SKM-1 treated with dmso at 0.1 percent for 144 hours (cell line): ENCODE results near the gene COMMD8.

Experiments used
- DNase-seq: peaks from one replicate; lab custom pipeline; 2025; ENCODE audit not compliant: unreplicated experiment; lab: John Stamatoyannopoulos, UW

Gene COMMD8

DNA sequence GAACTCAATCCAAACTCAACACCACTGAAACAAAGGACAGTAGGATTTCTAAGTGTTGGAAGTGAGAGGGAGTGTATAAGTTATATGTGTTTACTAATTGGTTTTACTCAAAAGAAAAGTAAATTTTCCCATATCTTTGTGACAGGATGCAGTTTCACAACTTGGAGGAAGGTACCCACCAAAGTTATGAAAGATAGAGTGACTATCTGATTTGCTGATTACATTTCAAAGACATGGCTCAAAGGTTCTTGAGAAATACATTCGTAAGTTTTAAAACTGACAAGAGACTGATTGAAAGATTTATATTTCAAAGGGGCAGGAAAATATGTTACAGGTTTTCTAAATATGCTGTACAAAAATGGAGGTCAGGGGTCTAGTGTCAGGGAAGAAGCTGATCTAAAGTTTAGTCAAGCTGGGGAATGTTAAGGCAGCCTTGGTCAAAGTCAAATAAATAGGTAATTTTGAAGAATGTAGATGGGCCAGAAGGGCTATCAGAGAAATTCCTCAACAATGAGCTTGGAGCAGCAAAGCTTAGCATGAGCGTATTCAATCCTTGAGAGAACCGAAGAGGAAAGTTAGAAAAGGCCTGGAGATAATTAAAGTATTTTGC is 9.7 kb upstream of the COMMD8 start:
- no peak for DNase-seq

GRCh38 chr4:47471591-47471990 is 8.1 kb upstream of the COMMD8 start:
- DNase-seq: no peak

GRCh38 chr4:47471064-47471463 is 7.6 kb upstream of the COMMD8 start:
- no peak for DNase-seq

- DNase-seq: no peak
Measured at GRCh38 chr4:47469951-47470350, 6.4 kb upstream of the COMMD8 start.

DNA sequence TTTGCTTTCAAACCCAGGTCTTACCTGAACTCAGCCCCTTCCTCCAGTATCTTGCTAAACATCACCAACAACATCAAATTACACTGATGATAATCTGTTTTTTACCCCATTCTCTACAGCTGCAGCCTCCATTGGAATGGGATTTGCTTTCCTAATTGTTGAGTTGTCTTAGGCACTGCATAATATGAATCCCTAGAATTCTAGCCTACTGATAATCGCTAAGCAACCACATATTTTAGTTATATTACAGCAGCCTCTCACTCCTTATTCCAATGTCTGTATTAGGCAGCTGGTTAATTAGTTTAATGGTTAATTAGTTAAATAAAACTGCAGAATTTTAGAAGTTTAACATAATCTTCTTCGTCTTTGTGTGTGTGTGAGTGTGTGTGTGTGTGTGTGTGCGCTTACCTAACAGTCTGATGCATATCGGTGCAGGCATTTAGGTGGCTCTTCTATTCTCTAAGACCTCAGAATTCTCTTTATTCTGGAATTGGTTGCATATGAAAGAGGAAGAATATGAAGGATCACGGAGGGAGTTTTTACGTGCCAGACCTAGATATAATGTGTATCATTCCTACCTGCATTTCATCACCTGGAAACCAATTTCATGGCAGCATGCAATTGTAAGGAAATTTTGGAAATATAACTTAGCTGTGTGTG is 5.3 kb upstream of the COMMD8 start:
- no peak for DNase-seq

DNA sequence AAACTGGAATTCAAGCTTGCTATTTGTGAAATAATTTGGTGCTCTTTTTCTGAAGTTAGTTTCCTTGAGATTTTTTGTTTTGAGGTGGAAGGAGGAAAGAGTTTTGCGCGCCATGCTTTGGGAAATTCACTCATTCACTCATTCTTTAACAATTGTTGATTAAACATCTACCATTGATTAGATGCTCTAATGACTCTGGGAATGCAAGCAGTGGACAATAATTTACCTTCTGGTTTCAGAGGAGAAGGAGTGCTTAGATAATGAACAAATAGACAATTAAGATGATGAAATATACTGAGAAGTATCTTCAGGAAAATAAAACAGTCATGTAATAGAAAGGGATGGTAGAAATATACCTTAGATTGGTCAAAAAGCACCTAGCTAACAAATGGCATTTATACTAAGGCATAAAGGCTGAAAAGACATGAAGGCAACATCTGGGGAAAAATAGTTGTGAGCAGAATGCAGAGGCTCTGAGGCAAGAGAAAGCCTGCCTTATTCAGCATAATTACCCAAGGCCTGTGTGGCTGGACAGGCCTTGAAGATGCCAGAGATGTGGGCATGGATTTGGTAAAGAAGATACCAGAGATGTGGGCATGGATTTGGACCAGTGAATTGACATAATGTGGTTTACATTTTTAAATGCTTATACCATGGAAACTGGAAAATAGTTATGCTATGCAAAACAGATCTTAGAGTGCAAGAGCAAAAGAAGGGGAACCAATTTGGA is 2.7 kb upstream of the COMMD8 start:
- DNase-seq: no peak

DNA sequence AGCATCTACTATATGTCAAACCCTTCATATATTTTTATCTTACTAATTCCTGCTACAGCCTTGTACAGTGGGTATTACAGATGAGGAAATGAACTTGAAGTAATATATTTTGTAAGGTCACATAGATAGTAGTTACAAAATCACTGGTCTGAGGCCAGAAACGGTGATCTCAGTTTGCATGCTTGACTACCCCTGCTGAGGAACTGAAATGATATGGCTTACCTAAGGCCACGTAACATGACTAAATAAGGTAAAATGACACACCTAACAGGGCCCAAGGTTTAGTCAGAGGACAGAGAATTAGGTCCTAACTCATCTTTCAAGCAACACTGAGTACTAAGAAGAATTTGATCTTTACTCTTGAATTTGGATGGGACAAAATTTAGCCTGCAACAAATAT is 1.5 kb upstream of the COMMD8 start:
- peak; percentile 80 for DNase-seq

- no peak for DNase-seq
Measured at GRCh38 chr4:47462799-47463234, 685 bp downstream of the COMMD8 start.

DNA sequence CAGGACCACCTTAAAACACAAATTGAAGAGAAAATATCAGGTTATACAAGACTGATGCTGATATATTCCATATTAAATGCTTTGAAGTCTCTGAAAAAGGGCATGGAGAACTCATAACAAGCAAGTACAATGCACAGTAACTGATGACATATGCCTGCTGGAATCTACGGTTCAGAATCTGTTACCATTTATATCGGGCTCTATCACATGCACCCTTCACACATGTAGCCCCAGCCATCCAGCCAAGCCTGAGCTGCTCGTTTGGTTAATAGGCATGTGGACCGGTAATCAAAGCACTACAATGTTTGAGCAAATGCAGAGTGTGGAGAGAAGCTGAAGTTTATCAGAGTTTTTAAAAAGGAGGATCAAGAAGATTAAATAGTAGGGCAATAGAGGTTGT is 11.8 kb downstream of the COMMD8 start:
- DNase-seq: no peak

GRCh38 chr4:47444031-47444430 is 19.5 kb downstream of the COMMD8 start:
- peak; percentile 33 for DNase-seq

- peak; percentile 83 for DNase-seq
Measured at GRCh38 chr4:47442980-47443379, 20.5 kb downstream of the COMMD8 start.

DNA sequence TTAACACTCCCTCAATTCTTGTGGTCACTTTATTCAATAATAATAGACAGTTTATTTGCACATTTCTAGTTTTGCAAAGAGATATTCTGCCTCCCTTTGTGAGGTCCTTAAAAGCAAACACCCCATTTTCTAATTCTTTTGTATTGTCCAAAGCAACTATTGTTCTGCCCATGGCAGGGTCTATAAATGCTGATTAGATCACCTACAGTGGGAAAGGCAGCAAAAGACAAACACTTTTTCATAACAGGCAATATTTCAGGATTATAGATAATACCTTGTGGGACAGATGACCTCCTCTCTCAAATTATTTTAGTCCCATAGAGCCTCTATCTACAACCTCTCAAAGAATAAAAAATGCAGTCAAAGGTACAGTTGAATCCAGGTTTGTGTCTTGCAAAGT is 28.6 kb downstream of the COMMD8 start:
- no peak for DNase-seq

- no peak for DNase-seq
Measured at GRCh38 chr4:47432749-47433148, 30.8 kb downstream of the COMMD8 start.

DNA sequence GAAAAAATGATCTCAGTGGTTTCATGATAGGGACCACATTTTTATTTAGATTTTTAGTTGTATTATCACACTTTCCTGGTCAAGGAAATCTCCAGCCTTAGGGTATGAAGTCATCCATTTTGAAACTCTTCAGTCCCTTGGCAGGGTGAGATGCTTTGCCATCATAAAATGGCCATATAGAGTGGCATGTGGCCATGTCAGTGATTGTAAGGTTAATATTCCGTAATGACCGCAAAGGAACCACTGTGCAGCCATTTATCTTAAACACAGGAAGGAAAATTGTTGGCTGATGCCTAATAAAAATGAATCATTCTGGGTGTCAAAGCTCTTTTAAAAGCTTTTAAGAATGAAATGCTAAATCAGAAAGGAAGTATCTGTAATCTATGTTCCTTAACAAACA is 35.6 kb downstream of the COMMD8 start:
- DNase-seq: no peak

DNA sequence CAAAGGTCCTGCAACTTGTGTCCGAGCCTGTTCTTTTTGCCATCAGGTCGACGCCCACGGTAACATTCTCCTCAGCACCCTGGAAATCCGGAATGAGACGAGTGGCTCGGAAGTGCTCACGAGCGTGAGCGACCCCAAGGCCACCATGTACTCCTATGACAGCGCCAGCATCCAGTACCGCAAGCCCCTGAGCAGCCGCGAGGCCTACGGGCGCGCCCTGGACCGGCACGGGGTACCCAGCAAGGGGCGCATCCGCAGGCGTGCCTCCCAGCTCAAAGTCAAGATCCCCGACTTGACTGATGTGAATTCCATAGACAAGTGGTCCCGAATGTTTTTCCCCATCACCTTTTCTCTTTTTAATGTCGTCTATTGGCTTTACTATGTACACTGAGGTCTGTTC is 37.9 kb downstream of the COMMD8 start:
- DNase-seq: no peak

DNA sequence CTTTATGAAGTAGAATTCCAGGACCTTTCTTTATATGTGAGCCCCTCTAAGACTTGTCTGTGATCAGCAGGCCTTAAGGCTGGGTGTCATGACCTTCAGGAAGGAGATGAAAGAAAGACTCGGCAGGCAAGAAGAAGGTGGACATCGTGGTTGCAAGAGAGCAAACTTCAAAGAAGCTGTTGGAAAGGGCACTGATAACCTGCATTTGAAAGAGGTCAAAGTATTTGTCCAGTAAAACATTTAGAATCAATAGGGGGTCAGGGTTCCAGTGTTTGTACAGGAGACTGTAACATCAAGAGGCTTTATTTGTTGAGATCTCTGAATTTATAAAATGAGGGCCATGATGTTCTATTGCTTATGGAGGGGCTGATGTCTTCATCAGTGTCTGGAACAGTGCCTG is 44.2 kb downstream of the COMMD8 start:
- DNase-seq: no peak

- no peak for DNase-seq
Measured at GRCh38 chr4:47418147-47418546, 45.4 kb downstream of the COMMD8 start.

DNA sequence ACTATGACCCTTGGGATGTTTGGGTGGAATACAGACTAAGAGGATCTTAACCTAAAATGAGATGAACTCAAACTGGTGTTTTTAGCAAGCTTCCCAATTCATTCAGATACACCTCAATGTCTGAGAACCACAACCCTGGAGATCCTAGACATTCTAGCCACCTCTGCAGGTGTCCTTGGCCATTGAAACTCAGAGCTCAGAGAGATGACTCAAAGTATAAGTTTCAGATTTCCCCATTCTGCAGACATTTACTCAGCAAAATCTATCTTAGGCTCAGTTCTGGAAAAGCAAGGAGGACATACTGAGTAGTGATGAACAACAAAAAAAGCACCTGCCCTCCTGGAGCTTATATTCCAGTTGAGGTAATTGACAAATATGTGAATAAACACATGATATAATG is 47.8 kb downstream of the COMMD8 start:
- no peak for DNase-seq

- DNase-seq: no peak
Measured at GRCh38 chr4:47413521-47413920, 50.0 kb downstream of the COMMD8 start.

GRCh38 chr4:47410271-47410670 is 53.2 kb downstream of the COMMD8 start:
- no peak for DNase-seq

DNA sequence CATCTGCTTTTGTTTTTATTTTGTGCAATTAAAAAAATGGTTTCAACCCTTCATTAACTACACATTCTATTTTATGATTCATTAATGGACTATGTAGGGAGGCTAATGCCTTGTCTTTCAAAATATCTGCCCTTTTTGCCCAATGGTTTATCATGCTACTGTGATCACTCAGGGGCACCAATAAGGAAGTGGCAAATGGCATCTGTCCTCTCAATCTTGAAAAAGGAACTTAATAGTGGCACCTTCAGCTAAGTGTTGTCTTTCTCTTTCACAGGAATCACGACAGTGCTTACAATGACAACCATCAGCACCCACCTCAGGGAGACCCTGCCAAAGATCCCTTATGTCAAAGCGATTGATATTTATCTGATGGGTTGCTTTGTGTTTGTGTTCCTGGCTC is 57.1 kb downstream of the COMMD8 start:
- DNase-seq: peak; percentile 22
